HG02642 (cell line): ENCODE results near the gene TMBIM6.

Experiments
- ATAC-seq: cut with Tn5 transposase; IDR thresholded peaks from one replicate; pipeline ENCODE4 v1.9.1; 2021; ENCODE audit warnings: mild to moderate bottlenecking; ENCODE audit not compliant: unreplicated experiment, poor library complexity

TMBIM6 gene

DNA sequence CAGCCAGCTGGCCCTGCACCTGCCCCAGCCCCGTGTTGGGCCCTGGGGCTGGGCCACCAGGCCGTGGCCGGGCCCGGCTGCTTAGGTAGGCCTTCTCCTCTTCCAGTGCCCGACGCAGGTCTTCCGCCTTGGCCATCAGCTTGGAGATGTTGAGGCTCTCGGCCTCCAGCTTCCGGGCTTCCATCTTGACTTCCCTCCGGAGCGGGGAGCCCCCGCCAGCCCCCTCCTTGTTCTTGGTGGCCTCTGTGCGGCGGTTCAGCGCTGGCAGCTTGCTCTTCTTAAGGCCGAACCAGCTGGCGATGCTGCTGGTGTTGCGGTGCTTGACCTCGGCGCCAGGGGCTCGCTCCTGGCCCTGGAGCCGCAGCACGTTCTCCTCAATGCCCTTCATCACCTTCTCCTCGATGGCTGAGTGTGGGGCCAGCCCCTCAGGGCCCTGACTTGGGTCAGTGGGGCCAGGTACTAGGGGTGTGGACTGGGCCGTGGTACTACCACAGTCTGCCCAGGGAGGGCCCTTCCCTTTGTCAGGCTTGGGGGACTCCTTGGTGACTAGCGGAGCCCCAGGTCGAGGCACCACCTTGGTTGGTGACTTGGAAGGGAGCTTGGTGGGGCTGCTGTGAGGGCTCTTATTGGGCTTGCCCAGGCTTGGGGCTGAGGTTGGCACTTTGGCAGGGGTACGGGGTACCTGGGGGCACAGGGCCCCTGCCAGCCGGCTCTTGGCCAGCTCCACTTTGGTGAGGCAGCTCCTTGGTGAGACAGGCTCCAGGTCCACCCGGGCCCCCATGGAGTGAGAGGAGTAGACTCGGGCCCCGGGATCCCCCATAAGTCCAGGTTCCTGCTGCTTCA, 53.7 kb downstream of the TMBIM6 start:
- ATAC-seq: no peak

DNA sequence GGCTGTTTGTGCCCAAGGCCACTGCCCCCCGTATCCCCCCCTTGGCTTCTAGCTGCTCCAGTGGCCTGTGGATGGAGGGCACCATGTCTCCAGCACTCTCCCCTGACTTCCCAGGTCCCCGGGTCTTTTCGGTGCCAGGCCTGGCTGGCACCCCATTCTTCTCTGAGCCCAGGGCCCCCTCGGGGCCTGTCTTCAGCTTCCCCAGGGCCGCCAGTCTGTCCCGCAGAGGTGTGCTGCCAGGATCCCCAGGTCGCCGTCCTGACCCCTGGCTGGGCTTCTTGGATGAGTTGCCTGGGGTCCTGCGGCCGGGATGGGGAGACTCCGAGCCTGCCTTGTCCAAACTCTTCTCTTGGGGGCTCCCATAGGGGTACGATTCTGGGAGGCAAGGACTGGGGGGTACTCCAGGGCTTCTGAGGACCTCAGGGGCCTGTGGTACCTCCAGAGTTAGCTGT, 54.3 kb downstream of the TMBIM6 start:
- no peak for ATAC-seq

DNA sequence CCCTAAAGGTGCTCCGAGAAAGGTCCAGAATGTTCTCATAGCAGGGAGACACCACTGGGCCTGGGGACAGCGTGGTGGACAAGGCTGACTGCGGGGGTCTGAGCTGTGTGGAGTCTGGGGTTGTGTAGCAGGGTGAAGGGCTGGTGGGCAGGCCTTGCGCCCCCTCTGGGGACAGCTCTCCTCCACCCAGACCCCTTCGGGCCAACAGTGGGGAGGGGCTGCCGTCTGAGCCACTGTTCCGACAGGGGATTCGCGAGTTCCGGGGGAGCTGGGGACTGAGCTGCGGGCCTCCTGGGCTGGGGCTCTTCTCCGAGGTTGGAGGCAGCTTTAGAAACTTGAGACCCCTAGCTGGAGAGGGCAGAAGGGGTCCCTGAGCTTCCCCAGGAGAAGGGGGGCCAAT, 54.8 kb downstream of the TMBIM6 start:
- ATAC-seq: no peak

DNA sequence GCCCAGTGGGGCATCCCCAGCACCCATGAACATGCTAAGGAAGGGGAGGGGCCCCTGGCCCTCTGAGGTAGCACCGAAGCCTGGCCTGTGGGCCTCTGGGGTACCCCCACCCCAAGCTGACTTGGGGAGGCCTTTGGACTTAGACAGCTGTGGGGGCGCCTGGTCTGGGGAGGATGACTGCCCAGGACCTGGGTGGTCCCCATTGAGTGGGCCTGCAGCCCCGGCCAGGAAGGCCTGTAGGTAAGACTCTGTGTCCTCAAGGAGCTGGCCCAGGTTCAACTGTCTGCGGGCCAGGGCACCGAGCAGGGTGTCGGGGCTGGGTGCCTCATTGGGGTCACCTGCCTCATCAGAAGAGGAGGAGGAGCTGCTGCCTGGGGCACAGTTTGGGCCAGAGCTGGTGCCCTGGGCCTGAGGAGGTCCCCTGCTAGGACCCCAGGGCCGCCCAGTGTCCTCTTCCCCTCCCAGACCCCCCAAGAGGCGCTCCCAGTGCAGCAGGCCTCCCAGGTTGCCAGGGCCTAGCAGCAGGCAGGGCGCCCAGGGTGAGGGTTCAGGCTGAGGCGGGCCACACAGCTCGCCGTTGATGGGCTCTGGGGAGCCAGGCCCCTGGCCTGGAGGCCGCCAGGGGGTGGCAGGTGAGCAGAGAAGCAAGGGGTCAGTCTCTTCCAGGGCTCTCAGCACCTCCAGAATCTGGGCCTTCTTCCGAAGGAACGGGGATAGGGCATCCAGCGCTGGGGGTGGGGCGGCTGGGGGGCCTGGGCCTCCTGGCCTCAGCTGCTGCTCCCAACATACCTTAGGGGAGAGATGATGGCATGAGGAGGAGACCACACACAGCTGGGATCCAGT, 55.5 kb downstream of the TMBIM6 start:
- no peak for ATAC-seq

DNA sequence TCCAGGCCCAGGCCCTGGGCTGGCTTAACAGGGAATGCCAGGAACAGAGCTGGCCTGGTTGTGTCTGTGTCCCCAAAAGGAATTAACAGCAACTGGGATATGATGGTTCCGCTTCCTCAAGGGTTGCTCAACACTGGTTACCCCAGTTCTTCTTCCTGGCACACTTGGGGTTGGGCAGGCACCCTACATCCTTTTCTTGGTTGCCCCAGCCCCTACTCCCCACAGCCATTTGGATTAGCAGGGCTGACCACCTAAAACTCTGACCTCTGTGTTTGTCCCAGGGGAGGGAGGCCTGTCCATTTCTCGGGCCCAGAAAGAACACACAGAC, 56.1 kb downstream of the TMBIM6 start:
- no peak for ATAC-seq

DNA sequence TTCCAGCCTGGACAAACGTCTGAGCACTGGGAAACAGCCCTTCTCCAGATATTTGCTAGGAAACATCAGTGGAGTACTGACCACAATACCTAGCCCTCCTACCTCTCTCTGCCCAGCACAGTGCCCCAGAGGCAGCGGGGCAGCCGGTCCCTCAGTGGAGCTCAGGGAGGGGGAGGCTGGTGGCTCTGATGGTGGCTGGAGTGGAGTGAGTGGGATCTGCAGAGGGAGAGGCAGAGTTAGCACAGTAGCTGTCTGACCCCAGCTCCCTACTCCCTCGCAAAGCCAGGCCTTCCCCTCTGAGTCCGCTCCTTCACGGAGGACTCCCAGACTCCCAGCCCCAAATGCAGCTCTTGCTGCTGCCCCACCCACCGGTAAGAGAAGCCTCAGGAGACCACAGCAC, 56.9 kb downstream of the TMBIM6 start:
- ATAC-seq: no peak

DNA sequence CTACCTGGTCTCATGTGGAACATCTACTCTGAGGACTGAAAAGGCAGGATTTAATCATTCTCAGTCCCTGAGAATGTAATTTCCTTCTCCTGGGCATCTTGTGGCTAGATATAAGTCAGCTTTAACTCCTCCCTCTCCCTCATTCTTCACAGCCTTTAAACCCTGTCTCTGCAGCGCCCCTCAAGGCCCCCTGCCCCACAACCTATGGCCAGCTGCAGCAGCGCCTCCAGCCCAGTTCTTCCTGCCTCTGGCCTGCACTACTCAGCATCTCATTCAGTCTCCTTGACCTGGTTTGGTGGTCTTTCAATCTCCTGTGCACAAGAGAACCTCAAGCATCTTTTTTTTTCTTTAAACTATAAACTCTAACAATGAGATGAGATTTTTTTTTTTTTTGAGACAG, 57.6 kb downstream of the TMBIM6 start:
- ATAC-seq: no peak

DNA sequence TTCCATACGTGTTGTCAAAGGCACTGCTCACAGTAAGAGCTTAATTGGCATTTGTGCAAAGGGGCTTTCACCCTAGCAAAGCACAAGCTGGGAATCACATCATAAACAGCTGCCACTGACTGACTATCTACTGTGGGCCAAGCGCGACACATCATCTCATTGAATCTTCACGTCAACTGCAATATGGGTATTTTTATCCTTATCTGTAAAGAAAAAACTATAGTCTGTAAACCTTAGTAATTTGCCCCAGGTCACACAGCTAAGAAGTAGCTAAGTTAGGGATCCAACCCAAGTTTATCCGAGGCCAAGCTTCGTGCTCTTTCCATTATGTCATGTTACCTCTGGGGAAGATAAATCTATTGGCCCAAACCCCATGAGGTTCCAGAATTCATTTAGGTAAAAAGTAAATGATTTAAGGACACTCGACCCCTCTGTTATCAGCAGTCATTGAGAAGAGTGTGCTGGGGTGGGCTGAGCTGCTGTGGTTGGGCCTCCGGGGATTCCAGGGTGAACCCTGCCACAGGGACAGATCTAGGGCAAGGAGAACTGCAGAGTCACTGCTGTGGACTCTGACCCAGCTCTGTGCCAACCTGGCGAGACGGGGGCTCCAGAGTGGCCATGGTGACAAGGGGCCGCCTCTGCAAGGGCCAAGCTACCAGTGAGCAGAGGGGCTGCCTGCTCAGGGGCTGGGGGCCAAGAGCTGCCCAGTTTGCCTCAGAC, 59.2 kb downstream of the TMBIM6 start:
- ATAC-seq: no peak

DNA sequence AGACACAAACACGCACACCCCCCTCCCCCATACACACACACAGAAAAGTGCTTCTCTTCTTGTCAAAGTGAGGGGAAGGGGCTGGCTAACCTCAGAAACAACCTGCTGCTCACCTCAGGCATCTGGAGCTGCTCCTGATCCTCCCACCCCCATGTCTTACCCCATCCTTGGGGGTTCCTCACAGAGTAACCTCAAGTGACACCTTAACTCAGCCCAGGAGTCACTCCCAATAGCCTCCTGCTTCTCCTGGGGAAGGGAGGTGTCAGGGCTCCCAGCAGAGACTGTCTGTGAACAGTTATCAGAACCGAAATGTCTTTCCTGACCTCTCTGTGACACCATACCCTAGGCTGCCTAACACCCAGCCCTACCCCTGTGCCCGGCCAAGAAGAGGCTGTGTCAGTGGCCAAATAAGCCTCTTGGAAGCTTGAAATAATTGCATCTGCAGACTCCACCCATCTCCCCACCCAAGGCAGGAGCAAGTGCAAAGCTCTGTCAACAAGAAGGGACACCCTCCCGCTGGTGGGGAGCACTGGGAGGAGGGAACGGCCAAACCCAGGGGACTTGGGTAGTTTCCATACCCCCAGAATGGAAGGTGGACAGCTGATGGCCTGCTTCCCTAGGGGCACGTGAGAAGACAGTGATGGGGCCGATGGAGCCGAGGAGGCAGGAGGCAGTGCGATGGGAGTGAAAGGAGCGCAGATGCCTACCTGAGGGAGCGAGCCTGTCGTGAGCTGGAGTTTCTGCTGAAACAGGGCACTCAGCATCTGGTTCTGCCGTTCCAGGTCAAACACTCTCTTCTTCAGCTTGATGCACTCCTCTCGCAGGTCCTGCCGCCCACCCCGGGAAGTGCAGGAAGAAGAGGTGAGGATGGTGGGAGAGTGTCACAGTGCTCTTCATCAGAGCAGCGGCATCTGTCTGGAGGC, 60.0 kb downstream of the TMBIM6 start:
- ATAC-seq: no peak

DNA sequence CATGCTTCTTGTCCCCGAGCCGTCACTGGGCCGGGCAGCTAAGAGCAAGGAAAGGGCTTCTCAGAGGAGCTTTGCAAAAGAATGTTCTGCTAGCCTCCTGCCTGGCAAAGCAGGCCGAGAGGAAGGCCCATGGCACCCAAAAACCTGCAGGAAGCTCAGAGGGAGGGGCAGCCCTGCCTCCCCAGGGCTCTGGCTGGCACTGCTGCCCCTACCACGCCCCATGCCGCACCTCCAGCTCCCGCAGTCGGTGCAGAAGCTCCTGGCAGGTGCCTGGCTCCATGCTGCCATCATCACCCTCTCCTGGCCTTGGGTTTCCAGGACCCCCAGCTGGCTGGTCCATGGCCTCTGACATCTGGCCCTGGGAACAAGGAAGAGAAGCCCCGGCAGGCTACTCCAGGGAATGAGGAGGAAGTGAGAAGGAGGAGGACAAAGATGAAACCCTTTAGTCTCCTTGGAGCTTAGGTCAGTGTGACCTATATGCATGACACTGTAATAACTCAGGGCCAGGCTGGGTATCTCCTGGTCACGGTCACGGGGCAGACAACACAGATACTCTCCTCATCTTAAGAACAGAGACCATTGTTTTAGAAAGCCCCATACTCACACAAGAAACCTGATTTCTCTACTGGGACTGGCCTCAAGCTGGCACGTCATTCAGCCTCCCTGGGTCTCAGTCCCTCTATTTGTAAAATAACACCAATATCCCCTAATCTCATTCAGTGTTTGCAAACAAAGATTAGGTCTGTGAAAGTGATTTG, 62.5 kb downstream of the TMBIM6 start:
- no peak for ATAC-seq

DNA sequence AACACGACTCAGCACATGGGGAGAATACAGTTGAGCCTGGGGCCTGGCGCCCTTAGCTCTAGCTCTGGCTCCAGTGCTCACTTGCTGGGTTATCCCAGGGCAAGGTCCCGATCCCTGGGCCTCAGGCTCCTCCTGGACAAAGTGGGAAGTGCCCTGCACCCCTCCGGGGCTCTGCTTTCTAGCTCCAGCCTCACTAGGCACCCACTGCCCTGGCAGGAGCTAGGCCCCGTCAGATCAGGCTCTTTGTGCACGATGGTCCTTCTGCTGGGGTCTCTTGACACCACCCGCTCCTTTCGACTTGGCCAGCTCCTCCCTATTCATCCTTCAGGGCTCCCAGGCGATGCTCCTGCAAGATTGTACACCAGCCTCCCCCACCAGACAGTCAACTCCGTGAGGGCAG, 63.5 kb downstream of the TMBIM6 start:
- no peak for ATAC-seq

DNA sequence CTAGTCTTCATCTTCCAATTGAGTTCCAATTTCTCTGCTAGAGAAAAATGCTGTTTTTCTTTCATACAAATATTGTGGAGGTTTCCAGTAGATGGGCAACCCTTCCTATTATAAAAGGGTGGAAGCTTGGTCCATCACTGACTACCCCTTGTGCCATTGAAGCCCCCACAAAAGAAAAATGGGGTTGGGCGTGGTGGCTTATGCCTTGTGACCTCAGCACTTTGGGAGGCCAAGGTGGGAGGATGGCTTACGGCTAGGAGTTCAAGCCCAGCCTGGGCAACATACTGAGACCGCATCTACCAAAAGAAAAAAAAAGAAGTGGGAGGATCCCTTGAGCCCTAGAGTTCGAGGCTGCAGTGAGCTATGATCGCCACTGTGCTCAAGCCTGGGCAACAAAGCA, 64.1 kb downstream of the TMBIM6 start:
- ATAC-seq: no peak

DNA sequence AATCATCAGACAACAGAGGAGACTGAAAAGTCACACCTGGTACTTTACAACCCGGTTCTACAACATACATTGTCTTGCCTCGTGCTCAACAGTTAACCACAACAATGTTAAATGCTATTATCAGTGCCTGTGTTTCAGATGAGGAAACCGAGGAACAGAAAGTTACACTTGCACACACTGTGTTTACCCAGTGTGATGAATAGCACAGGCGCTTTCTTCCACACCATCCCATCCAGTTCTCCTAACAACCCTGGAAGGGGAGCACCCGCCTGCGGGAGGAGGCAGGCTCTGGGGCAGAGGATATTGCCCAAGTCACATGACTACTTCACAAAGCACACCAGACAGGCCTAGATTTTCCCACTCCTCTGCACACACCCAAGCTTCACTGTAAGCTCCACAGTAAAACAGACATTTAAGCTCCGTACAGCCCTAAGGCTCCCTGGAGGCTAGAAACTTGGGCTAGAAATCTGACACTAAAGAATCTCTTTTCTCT, 65.0 kb downstream of the TMBIM6 start:
- no peak for ATAC-seq

DNA sequence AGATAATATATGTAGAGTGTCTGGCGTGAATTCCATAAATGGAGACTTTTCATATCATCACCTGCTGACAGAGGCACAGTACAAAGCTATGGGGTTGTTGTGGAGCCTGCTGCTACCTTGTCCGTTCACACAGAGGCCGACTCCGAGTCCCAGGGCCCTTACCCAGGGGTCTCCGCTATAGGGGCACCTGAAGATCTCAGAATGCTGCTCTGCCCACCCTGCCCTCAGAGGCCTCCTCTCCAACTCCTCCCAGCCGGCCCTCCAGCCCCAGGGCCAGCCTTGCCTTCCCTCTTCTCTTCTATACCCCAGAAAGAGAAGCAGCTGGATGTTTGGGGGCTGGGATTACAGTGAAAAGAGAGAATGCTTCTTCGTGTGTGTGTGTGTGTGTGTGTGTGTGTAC, 65.5 kb downstream of the TMBIM6 start:
- no peak for ATAC-seq

DNA sequence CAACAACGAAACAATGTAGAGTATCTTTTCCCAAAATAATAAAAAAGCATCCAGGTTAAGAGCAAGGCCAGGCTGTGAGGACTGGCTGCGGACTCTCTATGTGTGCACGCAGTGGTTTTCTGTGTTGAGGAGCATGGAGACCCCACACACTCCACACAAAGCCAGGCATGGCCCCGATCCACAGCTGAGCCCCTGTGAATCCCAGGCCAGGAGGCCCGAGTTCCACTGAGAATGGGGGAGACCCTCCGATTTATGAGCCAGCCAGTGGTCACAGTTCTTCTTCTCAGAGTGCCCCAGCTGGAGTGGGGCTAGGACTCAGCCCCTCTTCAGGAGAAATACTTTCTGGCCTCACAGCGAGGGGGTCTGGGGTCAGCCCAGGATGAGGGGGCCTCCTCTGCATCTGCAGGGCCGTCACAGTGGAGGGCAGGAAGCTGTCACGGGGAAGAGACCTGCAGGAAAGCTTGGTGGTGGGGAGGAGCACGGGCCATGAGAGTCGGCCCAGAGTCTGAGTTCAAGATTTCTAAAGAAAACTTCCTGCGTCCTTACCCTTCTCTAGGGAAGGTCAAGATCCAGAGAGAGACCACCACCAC, 66.7 kb downstream of the TMBIM6 start:
- ATAC-seq: no peak

DNA sequence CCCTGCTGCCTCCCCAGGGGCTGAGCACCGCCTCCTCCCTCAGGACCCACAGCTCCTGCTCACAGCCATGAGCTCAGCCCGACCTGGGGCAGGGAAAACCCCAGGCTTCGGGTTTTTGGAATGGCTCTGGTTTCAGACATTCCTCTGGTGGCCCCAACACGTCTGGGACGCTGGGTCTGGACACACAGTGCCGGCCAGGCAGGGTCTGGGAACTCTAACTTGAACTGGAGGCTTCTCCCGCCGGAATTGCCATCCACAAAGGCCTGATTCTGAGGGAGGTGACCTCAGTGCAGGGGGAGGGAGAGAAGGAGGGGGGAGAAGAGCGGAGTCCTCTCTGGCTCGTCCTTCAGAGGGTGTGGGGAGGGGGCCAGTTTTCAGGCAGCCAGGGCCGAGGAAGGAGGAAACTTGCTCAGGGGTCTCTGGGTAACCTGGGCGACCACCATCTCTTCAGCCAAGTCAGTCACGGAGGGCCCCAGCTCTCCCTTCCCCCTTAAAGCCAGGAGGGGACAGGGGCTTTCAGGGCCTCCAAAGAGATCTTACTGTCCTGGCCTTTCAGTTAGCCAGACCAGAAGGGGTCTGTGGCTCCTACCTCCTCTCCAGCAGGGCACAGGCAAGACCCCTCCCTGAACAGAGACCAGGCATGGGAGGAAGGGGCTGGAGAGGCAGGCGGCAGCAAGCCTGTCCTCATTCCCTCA, 67.5 kb downstream of the TMBIM6 start:
- no peak for ATAC-seq

DNA sequence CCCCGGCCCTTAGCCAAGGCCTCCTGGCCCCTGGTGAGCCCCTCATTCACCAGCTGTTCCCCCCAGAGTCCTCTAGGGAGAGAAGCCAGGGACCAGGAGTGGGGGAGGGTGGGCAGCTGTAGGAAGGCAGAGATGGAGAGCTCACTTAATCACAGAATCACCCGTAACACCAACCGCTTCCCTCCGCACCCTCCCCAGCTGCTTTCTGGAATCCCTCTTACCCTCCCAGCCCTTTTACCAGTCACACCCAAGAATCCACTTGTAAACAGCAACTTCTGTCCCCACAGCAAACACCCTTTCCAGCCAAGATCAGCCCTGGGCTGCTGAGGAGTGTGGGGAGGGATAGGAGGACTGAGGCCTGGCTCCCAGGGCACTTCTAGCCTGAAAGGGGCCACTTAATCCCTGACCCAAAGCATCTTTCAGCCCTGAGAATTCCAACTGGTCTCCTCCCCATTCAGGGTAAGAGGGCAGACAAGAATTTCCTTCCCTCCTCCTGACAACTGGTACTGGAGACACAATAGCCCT, 68.1 kb downstream of the TMBIM6 start:
- no peak for ATAC-seq

DNA sequence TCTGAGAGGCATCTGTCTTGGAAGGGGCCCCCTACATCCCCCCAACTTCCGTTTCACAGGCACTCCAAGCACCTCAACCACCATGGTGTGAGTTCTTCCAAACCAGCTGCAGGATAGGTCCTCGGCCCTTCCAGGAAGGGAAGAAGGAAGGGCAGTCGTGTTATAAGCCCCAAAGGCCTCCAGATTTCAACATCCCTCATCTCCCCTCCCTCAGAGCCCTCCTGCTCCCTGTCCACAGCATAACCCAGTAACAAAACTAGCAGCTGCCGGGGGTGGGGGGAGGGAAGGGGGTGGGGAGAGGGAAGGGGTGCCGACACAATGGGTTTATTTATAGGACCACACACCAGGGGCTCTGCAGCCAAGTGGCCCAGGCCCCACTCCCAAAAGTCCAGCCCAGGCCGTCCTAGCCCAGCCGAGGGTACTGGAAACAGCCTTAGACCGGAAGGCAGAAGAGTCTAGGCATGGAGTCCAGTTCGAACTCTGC, 68.6 kb downstream of the TMBIM6 start:
- no peak for ATAC-seq
